HPDE6-E6E7 (cell line): Measurements from ENCODE around the gene STARD13.

ENCODE experiments used
- DNase-seq: peaks from one replicate; pipeline ENCODE4 v3.0.0; 2011; ENCODE audit warnings: missing footprints; ENCODE audit errors: extremely low spot score

STARD13 gene

DNA sequence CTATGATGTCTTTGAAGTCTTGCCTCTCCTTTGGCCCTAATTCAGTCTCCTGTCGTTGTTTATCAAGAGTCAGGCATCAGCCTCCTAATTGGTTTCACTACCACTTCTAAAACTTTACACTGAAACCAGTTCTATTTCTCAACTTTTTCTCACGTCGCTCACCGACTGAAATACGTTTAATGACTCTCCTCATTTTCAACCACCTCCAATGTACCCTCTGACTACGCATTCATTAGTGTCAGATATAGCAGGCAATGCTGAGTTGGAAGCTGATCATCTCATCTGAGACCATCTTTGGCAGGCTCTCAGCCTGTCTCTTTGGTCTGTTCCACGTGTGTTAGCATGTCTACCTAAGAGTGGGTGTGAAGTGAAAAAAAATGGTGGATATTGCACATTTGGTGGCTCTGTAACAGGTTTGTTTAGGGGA is 141.2 kb downstream of the STARD13 start:
- no peak for DNase-seq

GRCh38 chr13:33139780-33140535 is 145.6 kb downstream of the STARD13 start:
- DNase-seq, result no peak

GRCh38 chr13:33139184-33139583 is 146.4 kb downstream of the STARD13 start:
- DNase-seq, result no peak

- DNase-seq, result no peak
Measured at GRCh38 chr13:33138441-33138840, 147.1 kb downstream of the STARD13 start.

DNA sequence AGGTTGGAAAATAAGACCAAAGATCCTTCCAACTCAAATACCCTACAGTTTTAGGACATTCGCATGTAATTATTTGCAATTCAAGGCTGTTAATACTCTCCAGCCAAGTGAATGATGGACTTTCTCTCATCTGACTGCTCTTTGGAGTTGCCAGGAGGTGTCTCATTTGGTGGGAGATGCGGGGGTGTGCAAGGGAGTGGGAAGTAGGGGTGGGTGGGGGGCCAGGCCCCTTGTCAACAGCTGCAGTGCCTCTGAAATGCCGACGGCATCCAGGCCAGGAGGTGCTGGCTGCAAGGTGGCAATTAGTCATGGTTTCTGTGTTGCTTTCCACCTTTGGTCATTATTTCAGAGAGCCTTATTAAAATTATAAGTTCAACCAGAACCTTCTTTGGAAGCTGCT is 147.8 kb downstream of the STARD13 start:
- no peak for DNase-seq

- no peak for DNase-seq
Measured at GRCh38 chr13:33135097-33135496, 150.5 kb downstream of the STARD13 start.

DNA sequence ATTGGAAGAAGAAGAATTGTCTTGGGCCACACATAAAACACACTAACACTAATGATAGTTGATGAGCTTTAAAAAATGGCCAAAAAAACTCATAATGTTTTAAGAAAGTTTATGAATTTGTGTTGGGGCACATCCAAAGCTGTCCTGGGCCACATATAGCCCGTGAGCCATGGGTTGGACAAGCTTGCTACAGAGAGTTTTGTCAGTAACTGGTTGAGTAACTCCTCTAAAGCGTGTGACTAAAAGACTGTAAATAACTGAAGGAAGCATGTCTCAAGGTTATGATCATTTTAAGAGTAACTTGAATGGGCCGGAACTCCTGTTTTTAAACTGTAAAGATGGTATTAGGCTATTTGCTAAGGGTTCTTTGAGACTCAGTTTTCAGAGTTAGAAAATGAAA is 151.3 kb downstream of the STARD13 start:
- no peak for DNase-seq

- DNase-seq, result no peak
Measured at GRCh38 chr13:33132644-33133440, 152.7 kb downstream of the STARD13 start.

DNA sequence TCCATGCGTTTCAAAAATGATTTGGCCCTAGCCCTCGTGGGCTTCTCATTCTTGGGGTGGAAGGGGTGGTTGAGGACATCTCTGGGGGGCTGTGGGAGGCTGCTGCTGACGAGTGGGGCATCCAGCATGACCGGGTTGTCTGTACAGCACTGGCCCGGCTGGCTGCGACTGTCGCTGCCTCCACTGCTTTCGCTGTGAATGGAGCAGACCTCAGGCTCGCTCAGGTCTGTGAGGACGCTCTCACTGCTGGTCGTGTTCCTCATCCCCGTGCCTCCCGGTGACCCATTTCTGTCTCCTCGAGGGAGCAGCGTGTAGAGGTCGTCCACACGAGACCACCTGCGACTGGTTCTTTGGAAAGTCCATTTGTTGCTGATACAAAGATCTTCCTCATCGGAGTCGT is 155.7 kb downstream of the STARD13 start:
- no peak for DNase-seq

DNA sequence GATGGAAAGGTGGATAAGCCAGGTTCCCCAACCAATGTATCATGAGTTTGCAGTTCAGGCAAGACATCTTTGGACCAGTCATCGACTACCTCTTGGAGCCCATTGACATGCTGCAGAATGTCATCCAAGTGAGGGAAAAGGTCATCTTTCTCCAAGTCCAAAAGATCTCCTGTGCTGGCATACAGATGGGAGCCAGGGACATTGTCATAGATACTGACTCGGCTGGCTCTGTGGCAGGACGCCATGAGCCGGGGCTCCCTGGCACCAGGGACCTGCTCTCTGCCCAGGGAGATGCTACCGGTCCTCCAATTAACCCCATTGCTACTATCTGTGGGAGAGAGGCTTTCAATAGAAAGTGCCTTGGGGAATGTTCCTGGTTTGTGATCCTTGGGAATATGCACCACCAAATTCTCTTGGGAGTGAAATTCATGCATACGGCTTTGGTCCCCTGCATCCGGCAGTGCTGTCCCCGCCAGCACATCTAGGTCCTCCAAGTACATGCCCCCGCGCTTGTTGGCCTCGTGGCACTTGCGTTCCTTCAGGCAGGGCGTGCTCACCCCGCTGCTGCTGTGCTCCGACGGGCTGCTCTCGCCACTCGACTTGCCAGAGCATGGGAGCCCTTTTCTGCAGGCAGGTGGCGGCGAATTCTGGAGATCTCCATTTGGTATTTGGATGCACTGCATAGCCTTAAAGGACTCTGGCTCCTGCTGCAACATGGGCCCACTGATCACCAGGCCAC is 156.3 kb downstream of the STARD13 start:
- DNase-seq, result no peak

DNA sequence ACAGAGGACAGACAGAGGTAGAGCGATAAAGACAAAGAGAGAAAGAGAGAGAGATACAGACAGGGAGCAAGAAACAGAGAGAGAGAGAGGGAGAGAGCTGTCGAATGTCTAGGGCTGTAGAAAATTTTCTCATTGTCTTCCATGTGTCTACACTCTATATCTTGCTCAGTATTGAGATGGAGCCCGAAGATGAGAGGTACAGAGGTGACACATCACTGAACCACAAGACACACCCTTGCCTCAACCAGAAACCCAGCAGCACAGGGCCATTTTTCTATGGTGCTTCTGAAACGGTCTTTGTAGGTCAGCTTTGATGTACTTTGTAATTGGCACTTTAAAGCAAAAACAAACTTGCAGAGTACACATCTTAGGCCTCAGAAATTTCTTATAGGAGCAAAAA is 157.4 kb downstream of the STARD13 start:
- no peak for DNase-seq

- no peak for DNase-seq
Measured at GRCh38 chr13:33127009-33127551, 158.5 kb downstream of the STARD13 start.

GRCh38 chr13:33125821-33126570 is 159.6 kb downstream of the STARD13 start:
- DNase-seq, result peak; percentile 17

DNA sequence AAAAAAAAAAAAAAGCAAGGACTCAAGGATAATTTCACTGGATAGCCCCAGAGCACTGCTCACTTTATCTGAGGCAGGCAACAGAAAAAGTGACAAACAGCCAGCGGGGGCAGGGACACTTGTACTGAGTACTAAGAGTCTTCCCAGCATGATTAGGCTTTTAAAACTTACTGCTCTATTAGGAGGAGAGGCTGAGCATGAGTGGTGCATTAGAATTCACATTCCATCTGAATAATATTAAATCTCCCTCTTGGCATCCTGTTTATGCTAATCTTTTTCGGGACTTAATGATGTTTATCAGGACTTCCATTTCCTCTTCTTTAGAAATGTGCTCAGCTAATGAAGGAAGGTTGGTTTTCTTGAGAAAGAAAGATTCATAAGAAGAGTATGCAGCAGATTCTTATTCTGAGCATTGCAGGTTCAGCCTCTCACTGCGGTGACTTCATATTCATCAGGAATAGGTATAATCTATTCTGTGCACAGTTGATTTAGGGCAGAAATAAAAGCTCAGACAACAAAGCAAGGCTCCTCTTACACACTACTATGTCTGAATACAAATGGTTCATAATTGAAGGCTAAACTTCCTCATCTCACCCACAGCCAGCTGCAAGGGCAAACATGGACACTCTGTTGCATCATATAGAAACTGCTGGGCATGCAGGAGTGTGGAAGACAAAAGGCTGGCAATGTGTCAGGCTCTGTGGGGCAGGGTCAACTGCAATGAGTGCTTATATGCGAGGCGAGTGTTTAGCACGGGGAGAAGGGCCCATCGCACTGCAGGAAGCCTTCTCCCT is 162.3 kb downstream of the STARD13 start:
- no peak for DNase-seq

DNA sequence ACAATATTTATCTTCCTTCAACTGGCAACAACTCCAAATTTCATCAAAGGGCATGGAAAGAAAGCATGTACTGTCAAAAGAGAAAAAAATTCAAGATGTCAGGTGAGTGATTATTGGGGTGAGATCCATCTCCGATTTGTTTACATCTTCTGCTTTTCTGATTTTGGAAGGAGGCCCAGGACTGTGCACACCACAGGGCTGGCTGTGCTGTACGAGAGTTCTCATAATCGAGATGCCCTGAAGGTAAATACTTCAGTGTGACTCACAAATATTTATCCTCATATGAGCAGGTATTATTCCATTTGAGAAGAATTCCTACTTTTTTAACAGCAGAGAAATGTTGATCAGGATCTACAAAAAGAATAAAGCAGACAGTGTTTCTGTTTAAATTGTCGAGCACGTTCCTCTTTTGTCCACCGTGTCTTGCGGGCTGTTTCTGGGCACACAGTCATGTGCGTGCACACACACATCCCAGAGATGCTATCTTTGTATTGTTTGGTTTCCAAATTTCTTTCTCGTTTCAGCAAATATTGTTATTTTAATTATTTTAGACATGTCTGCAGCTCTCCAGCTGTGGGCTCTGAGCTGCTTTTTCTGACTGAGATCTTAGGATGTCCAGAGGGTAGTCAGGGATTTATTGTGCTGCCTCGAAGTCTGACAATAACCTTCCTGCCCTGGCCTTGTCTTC is 165.6 kb downstream of the STARD13 start:
- DNase-seq, result peak; percentile 29

GRCh38 chr13:33119022-33119781 is 166.4 kb downstream of the STARD13 start:
- DNase-seq, result no peak

GRCh38 chr13:33116321-33117010 is 169.1 kb downstream of the STARD13 start:
- DNase-seq, result no peak

DNA sequence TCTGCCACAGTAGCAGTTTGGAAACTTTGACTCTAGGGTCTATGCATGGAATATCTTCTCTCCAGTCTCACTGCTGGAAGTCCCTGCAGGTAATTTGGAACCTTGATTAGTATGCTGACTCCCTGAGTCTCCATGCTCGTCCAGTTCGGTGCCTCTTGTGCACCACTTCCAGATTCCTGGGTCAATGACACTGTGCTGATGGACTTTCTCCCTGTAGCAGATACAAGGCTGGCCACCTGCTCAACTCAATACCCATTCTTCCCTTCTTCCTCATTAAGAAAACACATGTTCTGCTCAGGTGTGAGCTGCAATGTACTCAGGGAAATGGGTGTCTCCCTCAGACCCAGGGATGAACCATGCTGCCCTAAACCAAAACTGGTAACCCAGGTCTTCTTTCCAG is 170.3 kb downstream of the STARD13 start:
- DNase-seq, result no peak

DNA sequence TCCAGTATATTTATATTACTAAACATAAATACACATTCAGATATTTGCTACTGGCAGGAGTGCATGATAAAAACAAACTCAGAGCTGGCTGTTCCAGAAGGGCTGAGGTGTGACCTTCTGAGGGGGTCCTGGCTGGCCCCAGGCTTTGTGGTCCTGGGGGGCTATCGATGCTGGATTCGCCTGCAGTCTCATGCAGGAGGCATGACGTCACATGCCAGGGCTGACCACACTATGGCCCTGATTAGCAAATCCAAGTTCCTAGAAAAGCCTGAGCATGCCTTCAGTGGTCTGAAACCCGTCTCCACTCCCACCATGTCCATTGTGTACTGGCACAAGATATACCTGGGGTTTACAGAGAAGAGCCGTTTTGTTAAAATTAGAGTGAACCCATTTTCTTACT is 171.4 kb downstream of the STARD13 start:
- DNase-seq, result no peak
